ENCODE data around the gene DUOX1. TPM values are rescaled to one million over a fixed set of nuclear protein-coding genes. Genes with fewer than 3 reads are reported as not detected.
A peak's percentile ranks its signal among the peaks of the same experiment; 100 is the strongest.
"Not testable (repeated sequence)": the region's sequence is repeated elsewhere in the genome, so short reads cannot be mapped to it uniquely, and the experiment has no call there.

Gene DUOX1
- polyA plus RNA-seq (2013, experiment 1 of 2; ENCODE audit: insufficient read length): 0.75 TPM
- 1.1 TPM for polyA plus RNA-seq (2013, experiment 2 of 2; ENCODE audit: insufficient read length)

- DNase-seq: no peak
Observed at GRCh38 chr15:45129651-45130129, at the start of gene DUOX1, which contains the start of gene DUOXA1. Gene DUOX1 (plus strand): TSS chr15:45129994. CDS start chr15:45131967, 1,973 bp downstream. Gene DUOXA1 (minus strand): TSS chr15:45129879. CDS start chr15:45123014, 6,865 bp downstream.

DNA sequence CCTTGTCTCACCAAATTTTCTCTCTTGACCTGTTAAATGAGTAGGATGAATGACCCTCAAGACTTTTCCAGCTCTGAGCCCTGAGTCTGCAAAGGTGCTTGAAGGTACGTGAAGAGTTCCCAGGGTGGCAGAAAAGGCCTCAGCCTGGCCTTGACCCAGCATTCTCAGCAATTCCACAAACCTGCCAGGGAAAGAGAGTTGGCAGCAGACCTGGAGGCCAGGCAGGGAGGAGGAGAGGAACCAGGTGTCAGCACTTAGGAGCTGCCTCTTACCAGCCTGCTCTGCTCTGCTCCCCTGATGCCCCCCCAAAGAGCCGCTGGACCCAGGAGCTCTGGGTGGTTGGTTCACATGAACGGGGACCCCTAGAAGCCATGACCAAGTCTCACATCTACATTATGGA lies 49.2 kb upstream of the DUOX1 start:
- DNase-seq: not testable (repeated sequence)

GRCh38 chr15:45082412-45082811 lies 47.4 kb upstream of the DUOX1 start:
- DNase-seq: not testable (repeated sequence)

DNA sequence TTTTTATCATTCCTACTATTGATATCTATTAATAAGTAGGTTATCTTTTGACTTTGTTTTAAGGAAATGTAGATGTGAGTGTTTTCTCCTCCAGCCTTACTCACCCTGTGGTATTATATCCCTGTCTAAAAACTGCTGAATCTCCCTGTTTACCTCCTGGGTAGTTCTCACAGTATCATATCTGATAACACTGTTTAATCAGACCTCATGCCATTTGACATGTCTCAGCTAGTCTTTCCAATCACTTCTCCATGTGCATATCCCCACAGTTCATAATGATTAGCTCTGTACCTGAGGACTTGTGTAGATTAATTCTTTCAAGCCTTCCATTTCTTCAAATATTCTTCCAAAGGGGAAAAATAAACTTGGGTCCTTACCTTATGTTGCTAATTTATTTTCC lies 46.6 kb upstream of the DUOX1 start:
- no peak for DNase-seq

DNA sequence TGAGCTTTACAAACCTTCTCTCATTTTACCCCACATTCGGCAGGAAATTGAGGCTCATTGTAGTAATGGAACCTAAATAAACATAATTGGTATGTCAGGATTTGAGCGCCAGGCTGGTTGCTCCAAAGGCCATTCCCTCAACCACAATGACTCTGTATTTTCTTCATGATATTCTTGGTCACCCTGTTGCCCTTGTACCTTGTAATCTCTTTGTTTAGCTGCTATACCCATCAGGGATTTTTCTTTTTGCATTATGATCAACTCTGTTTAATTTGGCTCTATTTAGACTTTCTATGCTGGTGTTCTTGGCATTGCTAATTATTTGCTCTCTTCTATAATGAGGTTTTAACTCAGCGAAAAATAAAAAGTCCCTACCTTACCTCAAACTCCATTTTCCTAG lies 45.6 kb upstream of the DUOX1 start:
- no peak for DNase-seq

- no peak for DNase-seq
Observed at GRCh38 chr15:45087513-45087912, 42.3 kb upstream of the DUOX1 start.

- peak; percentile 11 for DNase-seq
Observed at GRCh38 chr15:45088801-45089711, 40.7 kb upstream of the DUOX1 start.

GRCh38 chr15:45089712-45090373 lies 40.0 kb upstream of the DUOX1 start:
- DNase-seq: no peak

DNA sequence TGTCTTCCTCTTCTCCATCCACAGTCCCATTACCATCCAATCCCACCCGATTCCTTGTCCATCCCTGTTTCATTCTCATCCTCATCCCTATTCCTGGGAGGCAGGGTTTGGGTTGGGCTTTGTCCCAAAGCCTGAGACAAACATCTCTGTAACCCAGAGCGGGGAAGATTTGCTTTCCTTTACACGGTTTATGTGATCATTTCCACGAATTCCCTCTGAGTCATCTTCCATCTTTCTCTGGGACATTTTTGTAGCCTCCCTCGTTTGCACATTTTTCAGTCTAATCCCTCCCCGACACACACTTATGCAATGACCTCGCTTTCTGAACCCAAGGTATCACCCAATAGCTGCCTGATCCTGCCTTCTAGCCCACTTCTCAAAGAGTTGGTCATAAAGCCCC lies 38.6 kb upstream of the DUOX1 start:
- DNase-seq: peak; percentile 17

- no peak for DNase-seq
Observed at GRCh38 chr15:45091576-45091975, 38.2 kb upstream of the DUOX1 start.

DNA sequence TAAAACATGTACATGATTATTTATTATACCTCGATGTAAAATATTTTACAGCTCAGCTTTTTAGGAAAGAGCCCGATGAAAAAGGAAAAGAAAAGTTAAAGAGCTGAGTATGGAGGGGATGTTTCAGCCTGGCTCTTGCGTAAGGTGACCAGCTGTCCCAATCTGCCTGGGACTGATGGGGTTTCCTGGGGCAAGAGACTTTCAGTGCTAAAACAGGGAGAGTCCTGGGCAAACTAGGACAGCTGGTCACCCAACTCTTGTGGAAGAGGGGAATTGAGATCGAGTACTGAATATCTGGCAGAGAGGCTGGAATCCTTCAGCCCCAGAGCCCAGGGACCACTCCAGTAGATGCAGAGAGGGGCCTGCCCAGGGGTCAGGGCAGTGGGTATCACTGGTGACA lies 36.8 kb upstream of the DUOX1 start:
- DNase-seq: no peak

DNA sequence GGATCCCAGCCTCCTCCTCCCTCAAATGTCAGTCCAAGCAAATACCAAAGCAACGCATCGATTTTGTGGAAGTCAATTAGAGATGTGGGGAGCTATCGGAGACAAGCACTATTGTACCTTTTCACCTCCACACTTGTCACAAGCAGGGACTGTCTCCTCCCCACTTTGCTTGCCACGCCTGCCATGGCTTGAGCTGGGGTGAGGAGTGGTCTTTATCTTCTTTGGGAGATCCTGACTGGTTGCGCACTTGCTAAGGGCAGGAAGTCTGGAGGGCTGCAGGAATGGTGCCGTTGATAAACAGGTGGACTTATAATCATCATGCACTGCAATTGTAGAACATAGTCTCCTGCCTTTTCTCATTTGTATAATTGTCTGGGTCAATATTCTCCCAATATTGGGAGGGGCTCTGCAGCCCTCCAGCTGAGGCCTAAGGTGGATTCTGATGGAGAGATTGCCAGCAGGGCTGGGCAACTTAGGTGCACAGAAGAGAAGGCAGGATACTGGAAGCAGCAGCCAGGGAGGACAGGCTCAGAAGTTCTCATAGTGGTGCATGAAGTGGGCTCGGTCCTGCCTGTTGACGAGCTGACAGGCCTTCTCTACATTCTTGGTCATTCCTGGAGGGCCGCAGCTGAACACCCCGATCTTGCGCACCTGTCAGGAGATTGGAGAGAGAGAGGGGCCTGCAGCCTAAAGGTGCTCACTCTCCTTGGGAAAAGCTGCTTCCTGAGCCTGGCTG lies 36.0 kb upstream of the DUOX1 start:
- no peak for DNase-seq

GRCh38 chr15:45094358-45094730 lies 35.5 kb upstream of the DUOX1 start:
- no peak for DNase-seq

- DNase-seq: no peak
Observed at GRCh38 chr15:45095661-45096060, 34.1 kb upstream of the DUOX1 start.

GRCh38 chr15:45097466-45097865 lies 32.3 kb upstream of the DUOX1 start:
- DNase-seq: no peak

DNA sequence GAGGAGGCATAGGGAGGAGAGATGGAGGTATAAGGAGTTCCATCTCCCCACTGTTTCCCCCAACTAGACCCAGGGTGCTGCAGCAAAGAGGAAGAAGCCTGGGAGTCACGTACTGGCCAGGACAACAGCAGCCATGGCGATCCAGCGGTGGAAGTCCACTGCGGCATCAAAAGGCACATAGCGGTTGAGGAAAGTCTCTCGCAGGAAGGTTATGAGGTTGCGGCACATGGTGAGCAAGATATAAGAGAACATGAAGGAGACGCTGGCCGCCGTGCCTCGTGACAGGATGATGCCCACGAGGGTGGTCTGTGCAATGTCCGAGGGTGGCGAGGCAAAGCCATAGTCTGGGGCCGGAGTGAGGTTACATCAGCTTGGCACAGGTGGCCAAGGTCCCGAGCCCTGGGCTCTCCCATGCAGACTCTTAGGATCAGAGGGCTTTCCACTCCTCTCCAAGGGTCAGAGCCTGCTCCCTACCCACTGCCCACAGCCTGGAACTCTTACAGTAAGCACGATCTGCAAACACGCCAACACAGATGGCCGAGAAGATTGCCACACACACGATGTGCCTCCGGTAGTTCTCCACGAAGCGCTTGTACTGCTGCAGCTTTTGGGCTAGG lies 30.1 kb upstream of the DUOX1 start:
- DNase-seq: no peak

- DNase-seq: no peak
Observed at GRCh38 chr15:45100884-45101625, 28.7 kb upstream of the DUOX1 start.

DNA sequence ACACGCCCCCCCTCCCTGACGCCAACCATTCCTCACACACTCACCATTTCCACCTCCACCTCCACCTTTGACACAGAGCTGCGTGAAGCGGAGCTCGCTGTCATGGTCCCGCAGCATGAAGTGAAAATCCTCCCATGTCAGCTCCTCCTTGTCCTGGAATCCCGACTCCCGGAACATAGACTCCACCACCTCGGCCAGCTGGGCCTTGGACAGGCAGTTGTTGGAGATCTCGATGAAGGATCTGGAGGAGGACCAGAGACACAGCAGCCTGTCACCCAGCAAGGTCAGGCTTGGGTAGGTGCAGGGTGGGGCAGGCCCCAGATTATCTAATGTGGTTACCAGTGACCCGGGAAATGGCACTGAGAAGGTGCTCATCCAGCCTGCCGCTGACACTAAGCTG lies 28.0 kb upstream of the DUOX1 start:
- DNase-seq: no peak

DNA sequence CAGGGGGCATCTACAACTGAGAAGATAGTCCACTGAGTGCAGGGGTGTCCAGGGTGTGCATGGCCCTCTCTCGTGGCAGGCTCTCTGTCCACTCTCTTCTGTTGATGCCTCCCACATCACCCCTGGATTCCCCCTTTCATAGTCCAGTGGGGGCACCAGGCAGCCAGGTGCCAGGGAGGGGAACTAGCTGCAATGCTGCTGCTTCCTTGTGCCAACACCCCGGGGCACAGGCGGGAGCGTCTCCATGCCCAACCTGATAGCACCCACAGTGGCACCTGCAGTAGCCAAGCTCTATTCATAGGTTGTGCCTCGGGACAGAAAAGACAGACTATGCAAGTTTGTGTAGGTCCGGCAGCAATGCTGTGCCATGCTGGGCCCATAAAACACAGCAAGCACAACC lies 27.6 kb upstream of the DUOX1 start:
- DNase-seq: no peak

GRCh38 chr15:45104170-45104569 lies 25.6 kb upstream of the DUOX1 start:
- DNase-seq: not testable (repeated sequence)

- DNase-seq: no peak
Observed at GRCh38 chr15:45105586-45105985, 24.2 kb upstream of the DUOX1 start.
